HepG2 (cell line): ENCODE measurements around the gene PNP. TPM values are rescaled to one million over a fixed set of nuclear protein-coding genes. Genes with fewer than 3 reads are reported as not detected.

Experiments
- CHD2 ChIP-seq: IDR thresholded peaks from 2 replicates; pipeline ENCODE4 v1.6.1; 2011; ENCODE audit warnings: low read depth, low read length, improper control_type of control experiment
- MAZ ChIP-seq, 2 experiments: sonication (generic) in 1 of 2; formaldehyde crosslinking in 1 of 2; IDR thresholded peaks; 2 replicates each; pipeline versions ENCODE4 v1.5.0 to v1.6.1; 2012 to 2020; ENCODE audit warnings: low read depth in 2 of 2, mild to moderate bottlenecking in 2 of 2, borderline replicate concordance in 1 of 2, improper control_type of control experiment in 1 of 2, low read length in 1 of 2, missing genetic modification reagents in 1 of 2, moderate library complexity in 1 of 2
- MYC ChIP-seq: sonication (generic); formaldehyde crosslinking; IDR thresholded peaks from 2 replicates; pipeline ENCODE4 v1.9.0; 2021; ENCODE audit warnings: missing genetic modification reagents, borderline replicate concordance
- NFE2L1 ChIP-seq: sonication (generic); formaldehyde crosslinking; IDR thresholded peaks from 2 replicates; pipeline ENCODE4 v1.4.0; 2020; ENCODE audit warnings: missing genetic modification reagents, mild to moderate bottlenecking, borderline replicate concordance
- NKX3-1 ChIP-seq: sonication (generic); formaldehyde crosslinking; IDR thresholded peaks from 2 replicates; pipeline ENCODE4 v1.5.0; 2020; ENCODE audit warnings: missing genetic modification reagents
- PRDM4 ChIP-seq: sonication (generic); formaldehyde crosslinking; IDR thresholded peaks from 2 replicates; pipeline ENCODE4 v1.9.0; 2021; ENCODE audit warnings: missing genetic modification reagents, borderline replicate concordance
- PREB ChIP-seq: sonication (generic); formaldehyde crosslinking; IDR thresholded peaks from 2 replicates; pipeline ENCODE4 v1.4.0; 2020; ENCODE audit warnings: missing genetic modification reagents
- RBM22 ChIP-seq: fragments of 200-400 bp; formaldehyde crosslinking; optimal IDR thresholded peaks from 2 replicates; pipeline ENCODE3; 2017; ENCODE audit warnings: mild to moderate bottlenecking, low read length, moderate library complexity
- TAF1 ChIP-seq: sonication (generic); formaldehyde crosslinking; IDR thresholded peaks from 2 replicates; pipeline ENCODE4 v1.4.0; 2020; ENCODE audit warnings: missing genetic modification reagents
- TFDP2 ChIP-seq: sonication (generic); formaldehyde crosslinking; IDR thresholded peaks from 2 replicates; pipeline ENCODE4 v1.4.0; 2020; ENCODE audit warnings: missing genetic modification reagents
- TOPORS ChIP-seq: sonication (generic); formaldehyde crosslinking; IDR thresholded peaks from 2 replicates; pipeline ENCODE4 v1.8.0; 2023; ENCODE audit warnings: mild to moderate bottlenecking, missing genetic modification reagents
- ZFP91 ChIP-seq: sonication (generic); formaldehyde crosslinking; IDR thresholded peaks from 2 replicates; pipeline ENCODE4 v1.9.0; 2022; ENCODE audit warnings: missing genetic modification reagents, mild to moderate bottlenecking, borderline replicate concordance
- ZNF263 ChIP-seq: sonication (generic); formaldehyde crosslinking; IDR thresholded peaks from 2 replicates; pipeline ENCODE4 v1.4.0; 2020; ENCODE audit warnings: missing genetic modification reagents
- ZNF564 ChIP-seq: sonication (generic); formaldehyde crosslinking; IDR thresholded peaks from 2 replicates; pipeline ENCODE4 v1.8.1; 2023; ENCODE audit warnings: mild to moderate bottlenecking, missing genetic modification reagents
- ZNF570 ChIP-seq: sonication (generic); formaldehyde crosslinking; IDR thresholded peaks from 2 replicates; pipeline ENCODE4 v1.4.0; 2020; ENCODE audit warnings: mild to moderate bottlenecking, missing genetic modification reagents, borderline replicate concordance
- ZNF580 ChIP-seq: IDR thresholded peaks from 2 replicates; pipeline ENCODE4 v1.6.1; 2016; ENCODE audit warnings: low read depth, borderline replicate concordance
- ZNF652 ChIP-seq: IDR thresholded peaks from 2 replicates; pipeline ENCODE4 v1.6.1; 2016; ENCODE audit warnings: low read depth, borderline replicate concordance
- polyA plus RNA-seq, 8 experiments: library from polyadenylated mRNA; depleted of rRNA in 3 of 8; stranded (reverse) in 7 of 8; unstranded in 1 of 8; fragments of >200 nt; fragmentation: Illumina TruSeq in 4 of 8; extraction: Trizol in 4 of 8; gene quantifications; 2 replicates each; pipeline versions ENCODE4 v1.2.1 to v1.2.3, GENCODE V29; 2011 to 2016; ENCODE audit warnings: low read depth in 4 of 8, missing spikeins in 1 of 8, mixed read lengths in 1 of 8; ENCODE audit not compliant: insufficient read depth in 1 of 8
- total RNA-seq, 5 experiments: library from RNA; depleted of rRNA; stranded (reverse); fragments of >200 nt; fragmentation: Illumina TruSeq; extraction: Trizol; gene quantifications; 2 replicates each; pipeline ENCODE4 v1.2.3, GENCODE V29; 2016; ENCODE audit warnings: low read depth in 1 of 5
- TF ChIP-seq, protein P1 (sequence below): sonication (generic); formaldehyde crosslinking; conservative IDR thresholded peaks from 2 replicates; pipeline ENCODE4 v1.4.0; 2020; ENCODE audit warnings: missing genetic modification reagents

Gene PNP
- total and polyA plus RNA-seq, 2 of the 13 experiments (the other 11 are each of a cell fraction or from before 2014, with no cell fraction given) = 45.4 to 74.8 TPM

DNA sequence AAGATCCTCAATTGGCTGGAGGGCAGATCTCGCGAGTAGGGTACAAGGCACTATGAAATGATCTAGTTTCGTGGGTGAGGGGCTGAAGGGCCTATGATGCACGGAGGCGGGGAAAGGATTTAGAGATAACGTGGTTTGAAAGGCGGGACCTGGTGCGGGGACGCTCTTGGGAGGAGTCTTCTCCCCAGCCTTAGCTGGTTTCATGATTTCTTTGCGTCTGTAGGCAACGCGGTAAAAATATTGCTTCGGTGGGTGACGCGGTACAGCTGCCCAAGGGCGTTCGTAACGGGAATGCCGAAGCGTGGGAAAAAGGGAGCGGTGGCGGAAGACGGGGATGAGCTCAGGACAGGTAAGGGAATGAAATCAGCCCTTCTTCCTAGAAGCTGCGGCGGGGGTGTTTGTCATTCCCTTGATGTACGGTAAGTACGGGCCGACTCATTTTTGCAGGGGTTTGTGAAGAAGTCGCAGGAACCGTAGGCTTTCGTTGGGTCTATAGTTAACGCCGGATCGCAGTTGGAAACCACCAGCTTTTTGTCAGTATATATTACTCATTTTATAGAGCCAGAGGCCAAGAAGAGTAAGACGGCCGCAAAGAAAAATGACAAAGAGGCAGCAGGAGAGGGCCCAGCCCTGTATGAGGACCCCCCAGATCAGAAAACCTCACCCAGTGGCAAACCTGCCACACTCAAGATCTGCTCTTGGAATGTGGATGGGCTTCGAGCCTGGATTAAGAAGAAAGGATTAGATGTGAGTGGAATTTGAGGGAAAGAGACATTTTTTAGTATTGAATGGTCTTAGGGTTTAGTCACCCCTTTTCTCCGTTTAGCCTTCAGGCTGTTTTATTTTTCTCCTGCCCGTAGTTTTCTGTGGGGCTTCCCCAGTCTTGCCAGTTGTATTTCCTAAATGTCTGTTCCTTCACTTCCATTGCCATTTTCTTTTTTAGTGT is 13.6 kb upstream of the PNP start (continued):
- TF ChIP-seq MAZ (IDR thresholded peaks at IDR 0.05; ENCODE audit: borderline replicate concordance, low read depth, low read length) = peak; percentile 10; the same call in 1 of the 2 replicates
- TF ChIP-seq MAZ (CRISPR knock-in tag; IDR thresholded peaks at IDR 0.05; ENCODE audit: low read depth) = no peak; the same call in 1 of the 2 replicates
- TF ChIP-seq MYC (CRISPR knock-in tag) = no peak
- TF ChIP-seq TFDP2 = no peak
- no peak for TF ChIP-seq PREB (CRISPR knock-in tag)
- no peak for TF ChIP-seq ZNF652 (CRISPR knock-in tag)
- peak; percentile 8; the same call in 1 of the 2 replicates for TF ChIP-seq TAF1 (CRISPR knock-in tag)
- TF ChIP-seq TOPORS (CRISPR knock-in tag) = 0 out of 2 replicates have a peak, but pooled peaks have one; percentile 27
- peak; percentile 56 for TF ChIP-seq NKX3-1 (CRISPR knock-in tag)
- peak; percentile 36 for TF ChIP-seq ZFP91 (CRISPR knock-in tag)
- TF ChIP-seq PRDM4 (CRISPR knock-in tag) = no peak
- TF ChIP-seq RBM22 = no peak
- TF ChIP-seq ZNF564 (CRISPR knock-in tag) = 0 out of 2 replicates have a peak, but pooled peaks have one; percentile 60
- peak; percentile 45; the same call in 1 of the 2 replicates for TF ChIP-seq ZNF263 (CRISPR knock-in tag)
- TF ChIP-seq NFE2L1 (CRISPR knock-in tag) = no peak
- TF ChIP-seq CHD2 = peak; percentile 89
- TF ChIP-seq, protein P1, sequence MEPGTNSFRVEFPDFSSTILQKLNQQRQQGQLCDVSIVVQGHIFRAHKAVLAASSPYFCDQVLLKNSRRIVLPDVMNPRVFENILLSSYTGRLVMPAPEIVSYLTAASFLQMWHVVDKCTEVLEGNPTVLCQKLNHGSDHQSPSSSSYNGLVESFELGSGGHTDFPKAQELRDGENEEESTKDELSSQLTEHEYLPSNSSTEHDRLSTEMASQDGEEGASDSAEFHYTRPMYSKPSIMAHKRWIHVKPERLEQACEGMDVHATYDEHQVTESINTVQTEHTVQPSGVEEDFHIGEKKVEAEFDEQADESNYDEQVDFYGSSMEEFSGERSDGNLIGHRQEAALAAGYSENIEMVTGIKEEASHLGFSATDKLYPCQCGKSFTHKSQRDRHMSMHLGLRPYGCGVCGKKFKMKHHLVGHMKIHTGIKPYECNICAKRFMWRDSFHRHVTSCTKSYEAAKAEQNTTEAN (CRISPR knock-in tag) = peak; percentile 5; the same call in 1 of the 2 replicates
- TF ChIP-seq ZNF580 (CRISPR knock-in tag) = no peak
- TF ChIP-seq ZNF570 = no peak
